DND-41 (cell line): ENCODE measurements around the gene VAC14.

Experiments
- ATAC-seq: fragments of 200-7000 bp; cut with Tn5 transposase; 3 replicates; pipeline ENCODE4 v1.9.1; 2021; ENCODE audit warnings: low read depth; ENCODE audit not compliant: insufficient read depth
- DNase-seq: peaks from one replicate; pipeline ENCODE4 v3.0.0-alpha.2; 2020
- H2AFZ ChIP-seq: 2 replicates; pipeline ENCODE4 v1.6.0; 2012; ENCODE audit warnings: low read depth, low read length
- H3K27ac ChIP-seq: 2 replicates; pipeline ENCODE4 v1.5.1; 2012; ENCODE audit warnings: low read length, inconsistent platforms
- H3K27me3 ChIP-seq: fragments of 200-600 bp; sonication (generic); 2 replicates; pipeline ENCODE4 v1.6.0; 2012; ENCODE audit warnings: low read length, mild to moderate bottlenecking, inconsistent platforms; ENCODE audit not compliant: insufficient read depth, poor library complexity
- H3K36me3 ChIP-seq: 2 replicates; pipeline ENCODE4 v1.5.1; 2012; ENCODE audit warnings: low read length, inconsistent platforms; ENCODE audit not compliant: insufficient read depth
- H3K4me1 ChIP-seq: 2 replicates; pipeline ENCODE4 v1.5.1; 2012; ENCODE audit warnings: mild to moderate bottlenecking, low read length; ENCODE audit not compliant: insufficient read depth
- H3K4me2 ChIP-seq: 2 replicates; pipeline ENCODE4 v1.6.0; 2012; ENCODE audit warnings: mild to moderate bottlenecking, moderate library complexity, low read length, inconsistent platforms; ENCODE audit not compliant: insufficient read depth
- H3K4me3 ChIP-seq, 2 experiments: fragments of 200-600 bp in 1 of 2; shearing (Covaris generic) in 1 of 2; 2 replicates each; pipeline ENCODE4 v1.5.1; 2012 to 2016; ENCODE audit warnings: inconsistent platforms in 2 of 2, low read length in 2 of 2, mild to moderate bottlenecking in 2 of 2, low read depth in 1 of 2, moderate library complexity in 1 of 2
- H3K79me2 ChIP-seq: 2 replicates; pipeline ENCODE4 v1.6.0; 2012; ENCODE audit warnings: low read length, inconsistent platforms; ENCODE audit not compliant: insufficient read depth
- H3K9ac ChIP-seq: 2 replicates; pipeline ENCODE4 v1.6.0; 2012; ENCODE audit warnings: low read depth, mild to moderate bottlenecking, inconsistent platforms, low read length, moderate library complexity
- H3K9me3 ChIP-seq: 2 replicates; pipeline ENCODE4 v1.5.1; 2012; ENCODE audit warnings: low read length, moderate library complexity, mild to moderate bottlenecking, inconsistent platforms; ENCODE audit not compliant: insufficient read depth, severe bottlenecking
- H4K20me1 ChIP-seq: 2 replicates; pipeline ENCODE4 v1.6.0; 2012; ENCODE audit warnings: low read length; ENCODE audit not compliant: insufficient read depth
- CTCF ChIP-seq: IDR thresholded peaks from 2 replicates; pipeline ENCODE4 v1.5.1; 2012; ENCODE audit warnings: borderline replicate concordance, low read length, moderate library complexity, mild to moderate bottlenecking; ENCODE audit not compliant: poor library complexity, severe bottlenecking; ENCODE audit errors: extremely low read depth
- EZH2 ChIP-seq: IDR thresholded peaks from 3 replicates; pipeline ENCODE4 v1.6.1; 2012; ENCODE audit warnings: borderline replicate concordance, low read depth, mild to moderate bottlenecking, moderate library complexity, low read length, inconsistent platforms; ENCODE audit not compliant: severe bottlenecking

VAC14 gene

DNA sequence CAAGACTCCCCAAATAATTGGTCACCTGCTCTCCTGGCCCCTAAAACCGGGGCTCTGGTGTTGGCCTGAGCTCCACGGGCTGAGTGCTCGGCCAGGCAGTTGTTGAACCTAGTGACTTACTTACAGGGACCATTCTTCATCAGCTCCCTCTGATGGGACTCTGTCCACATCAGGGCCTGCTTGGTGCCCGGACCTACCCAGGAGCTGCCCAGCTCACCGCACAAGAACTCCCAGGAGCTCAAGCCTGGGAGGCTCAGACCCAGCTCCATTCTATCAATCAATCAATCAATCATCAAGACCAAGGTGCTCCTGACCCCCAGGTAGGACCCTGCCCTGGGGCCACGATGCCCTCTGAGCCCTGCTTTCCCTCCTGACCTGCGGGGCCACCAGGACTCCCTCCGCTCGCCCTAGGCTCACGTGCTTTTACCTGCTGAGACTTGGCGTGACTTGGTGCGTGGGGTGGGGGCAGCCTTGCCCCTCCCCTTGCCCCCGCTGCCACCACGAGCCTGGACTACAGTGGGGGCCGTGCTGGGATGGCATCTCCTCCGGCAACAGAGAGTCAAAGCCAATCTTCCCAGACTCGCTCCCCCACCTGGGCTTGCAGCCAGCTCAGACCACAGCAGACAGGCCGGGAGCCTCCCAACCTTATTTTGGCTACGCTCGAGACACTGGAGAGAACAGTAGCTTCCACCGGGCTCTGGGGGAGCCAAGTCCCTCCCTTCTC is 138.9 kb downstream of the VAC14 start:
- no peak overlapping the region for H3K9ac ChIP-seq
- no peak overlapping the region for H3K4me3 ChIP-seq
- H3K27ac ChIP-seq: no peak overlapping the region
- H3K79me2 ChIP-seq: no peaks in the 10 kb centered on the region
- H3K27me3 ChIP-seq: no peaks in the 10 kb centered on the region
- no peak for DNase-seq
- no peaks in the 10 kb centered on the region for H4K20me1 ChIP-seq
- peaks cover 35% of the 10 kb centered on the region for H3K36me3 ChIP-seq
- no peak overlapping the region for H2AFZ ChIP-seq
- ATAC-seq: no peak
- no peak overlapping the region for H3K4me2 ChIP-seq
- no peak for TF ChIP-seq CTCF
- no peak for TF ChIP-seq EZH2
- no peaks in the 10 kb centered on the region for H3K9me3 ChIP-seq
- no peaks in the 10 kb centered on the region for H3K4me1 ChIP-seq

DNA sequence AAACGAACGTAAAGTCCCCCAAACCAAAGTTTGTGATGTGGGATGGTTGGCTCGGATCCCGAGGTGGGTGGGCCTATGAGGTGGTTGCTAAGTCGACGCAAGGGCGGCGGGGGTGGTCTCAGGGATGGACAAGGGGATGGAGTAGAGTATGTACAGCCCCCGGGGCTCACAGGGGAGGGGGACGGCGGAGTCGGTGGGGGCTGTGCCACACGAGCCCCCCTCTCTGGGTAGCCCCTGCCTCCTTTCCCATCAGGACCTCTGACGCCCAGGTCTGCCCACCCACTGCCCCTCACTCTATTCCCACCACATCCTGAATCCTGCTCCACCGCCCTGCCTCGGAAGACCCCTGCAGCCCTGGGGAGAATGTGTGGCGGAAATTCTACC is 139.4 kb downstream of the VAC14 start:
- Histone ChIP-seq H3K9me3 (no peaks in the 10 kb centered on the region), H3K27ac (no peak overlapping the region), H3K4me1 (no peaks in the 10 kb centered on the region), H3K27me3 (no peaks in the 10 kb centered on the region), H3K79me2 (no peaks in the 10 kb centered on the region), H3K4me2 (no peak overlapping the region), H3K36me3 (peaks cover 32% of the 10 kb centered on the region), H2AFZ (no peak overlapping the region), H4K20me1 (no peaks in the 10 kb centered on the region), H3K9ac (no peak overlapping the region), H3K4me3 (no peak overlapping the region)
- no peak for ATAC-seq
- DNase-seq: no peak
- TF ChIP-seq EZH2 (no peak), CTCF (no peak)

GRCh38 chr16:70660672-70661350 is 140.1 kb downstream of the VAC14 start:
- Histone ChIP-seq H3K27ac (no peak overlapping the region), H3K4me3 (no peak overlapping the region), H4K20me1 (no peaks in the 10 kb centered on the region), H2AFZ (no peak overlapping the region), H3K36me3 (peaks cover 25% of the 10 kb centered on the region), H3K4me1 (no peaks in the 10 kb centered on the region), H3K27me3 (no peaks in the 10 kb centered on the region), H3K79me2 (no peaks in the 10 kb centered on the region), H3K9me3 (no peaks in the 10 kb centered on the region), H3K4me2 (no peak overlapping the region), H3K9ac (no peak overlapping the region)
- DNase-seq (no peak), ATAC-seq (no peak)
- no peak for TF ChIP-seq EZH2
- TF ChIP-seq CTCF: no peak
